ENCODE results near the gene LMF1.
"Not testable (repeated sequence)": the region's sequence is repeated elsewhere in the genome, so short reads cannot be mapped to it uniquely, and the experiment has no call there.

Gene LMF1

DNA sequence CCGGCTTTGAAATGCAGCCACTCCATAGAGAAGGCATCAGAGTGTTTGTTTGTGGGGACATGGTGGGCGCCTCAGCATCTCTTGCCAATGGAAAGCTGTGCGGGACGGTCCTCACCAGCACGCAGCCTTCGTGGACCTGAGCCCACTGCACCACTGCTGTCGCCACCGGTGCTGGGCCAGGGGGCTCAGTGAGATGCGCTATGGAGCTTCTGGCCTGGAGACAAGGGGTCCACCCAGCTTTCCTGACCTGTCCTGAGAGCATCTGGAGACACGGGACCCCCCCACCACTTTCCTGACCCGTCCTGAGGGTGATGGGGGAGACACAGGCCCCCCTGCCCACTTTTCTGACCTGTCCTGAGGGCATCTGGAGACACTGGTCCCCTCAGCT lies 79.4 kb downstream of the LMF1 start:
- DNase-seq = no peak

GRCh38 chr16:890716-891352 lies 80.0 kb downstream of the LMF1 start:
- DNase-seq = no peak

DNA sequence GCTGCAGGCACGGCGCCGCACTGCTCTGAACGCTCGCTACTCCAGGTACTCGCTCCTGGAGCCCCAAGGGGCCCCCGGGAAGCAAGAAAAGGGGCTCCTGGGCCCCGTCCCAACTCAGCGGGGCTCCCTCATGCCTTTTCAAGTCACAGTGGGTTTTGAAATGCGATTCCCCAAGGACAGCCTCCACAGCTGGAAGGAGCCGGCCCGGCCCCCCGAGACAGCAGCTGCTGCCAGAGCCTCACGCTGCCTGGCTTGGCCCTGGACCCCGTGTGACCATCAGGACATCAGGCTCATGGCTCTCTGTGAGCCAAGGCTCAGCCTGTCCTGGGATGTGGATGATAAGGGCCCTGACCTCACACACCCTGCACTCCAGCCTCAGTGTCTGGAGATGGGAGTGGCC lies 80.6 kb downstream of the LMF1 start:
- DNase-seq = no peak

- no peak for DNase-seq
Observed at GRCh38 chr16:889586-889985, 81.2 kb downstream of the LMF1 start.

DNA sequence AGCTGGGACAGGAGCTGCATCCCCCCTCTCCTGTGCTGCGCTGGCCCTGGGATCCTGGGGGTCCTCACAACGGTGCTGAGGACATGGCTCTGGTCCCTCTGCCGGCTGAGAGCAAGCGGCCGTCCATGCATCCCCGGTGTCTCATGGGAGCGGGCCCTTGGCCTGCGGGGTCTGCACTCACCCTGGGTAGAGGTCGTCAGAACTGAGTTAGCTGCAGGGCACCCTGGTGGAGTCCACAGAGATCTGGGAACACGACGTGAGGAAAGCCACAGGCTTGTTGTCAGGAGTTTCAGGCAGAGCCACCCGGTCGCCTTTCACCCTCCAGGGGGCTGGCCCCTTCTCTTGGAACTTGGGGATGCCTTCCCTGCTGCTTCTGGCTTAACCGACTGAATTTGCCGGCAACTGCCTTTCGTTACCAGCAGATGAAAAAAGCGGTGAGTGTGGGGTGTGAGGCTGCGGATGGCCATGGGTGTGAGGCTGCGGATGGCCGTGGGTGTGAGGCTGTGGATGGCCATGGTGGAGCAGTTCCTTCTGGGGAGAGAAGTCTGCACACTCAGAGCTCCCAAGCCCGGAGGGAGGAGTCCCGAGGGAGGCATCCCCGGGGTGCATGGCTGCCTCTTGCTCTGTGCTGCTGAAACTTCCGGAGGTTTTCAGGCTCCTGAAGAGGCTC lies 81.7 kb downstream of the LMF1 start:
- DNase-seq = no peak

DNA sequence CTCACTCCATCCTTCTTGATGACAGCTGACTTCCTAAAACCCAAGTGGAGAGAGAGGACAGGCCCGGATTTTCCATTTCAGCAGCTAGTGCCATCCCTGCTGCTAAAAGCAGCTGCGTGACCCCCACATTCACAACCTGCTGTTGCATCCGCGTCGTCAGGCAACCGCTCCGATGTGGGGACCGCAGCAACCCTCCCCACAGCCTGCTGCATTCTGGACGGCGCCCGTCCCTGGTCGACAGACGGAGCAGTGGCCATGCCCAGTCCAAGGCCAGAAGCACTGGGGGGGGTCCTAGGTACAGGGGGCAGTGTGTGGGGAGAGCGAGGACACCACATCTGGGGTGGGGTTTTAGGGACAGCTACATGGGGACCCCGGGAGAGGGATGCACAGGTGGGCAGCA lies 82.3 kb downstream of the LMF1 start:
- DNase-seq = not testable (repeated sequence)

DNA sequence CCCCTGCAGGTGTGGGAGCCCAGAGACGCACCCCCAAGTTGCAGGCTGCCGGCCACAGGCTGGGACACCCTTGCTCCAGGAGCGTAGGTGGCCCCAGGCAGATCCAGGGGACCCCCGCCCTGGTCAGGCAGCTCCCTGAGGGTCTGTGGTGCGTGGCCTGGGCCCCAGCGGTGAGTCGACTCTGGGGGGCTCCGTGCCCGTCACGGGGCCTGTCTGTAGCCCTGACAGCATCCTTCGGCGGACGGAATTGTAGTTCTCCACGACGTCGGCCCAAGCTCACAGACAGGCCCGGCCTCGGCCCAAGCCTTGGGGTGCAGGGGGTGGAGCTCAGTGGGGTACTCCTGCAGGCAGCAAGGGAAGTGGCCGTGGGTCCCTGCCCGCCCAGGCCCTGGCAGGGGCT lies 82.9 kb downstream of the LMF1 start:
- DNase-seq = no peak

DNA sequence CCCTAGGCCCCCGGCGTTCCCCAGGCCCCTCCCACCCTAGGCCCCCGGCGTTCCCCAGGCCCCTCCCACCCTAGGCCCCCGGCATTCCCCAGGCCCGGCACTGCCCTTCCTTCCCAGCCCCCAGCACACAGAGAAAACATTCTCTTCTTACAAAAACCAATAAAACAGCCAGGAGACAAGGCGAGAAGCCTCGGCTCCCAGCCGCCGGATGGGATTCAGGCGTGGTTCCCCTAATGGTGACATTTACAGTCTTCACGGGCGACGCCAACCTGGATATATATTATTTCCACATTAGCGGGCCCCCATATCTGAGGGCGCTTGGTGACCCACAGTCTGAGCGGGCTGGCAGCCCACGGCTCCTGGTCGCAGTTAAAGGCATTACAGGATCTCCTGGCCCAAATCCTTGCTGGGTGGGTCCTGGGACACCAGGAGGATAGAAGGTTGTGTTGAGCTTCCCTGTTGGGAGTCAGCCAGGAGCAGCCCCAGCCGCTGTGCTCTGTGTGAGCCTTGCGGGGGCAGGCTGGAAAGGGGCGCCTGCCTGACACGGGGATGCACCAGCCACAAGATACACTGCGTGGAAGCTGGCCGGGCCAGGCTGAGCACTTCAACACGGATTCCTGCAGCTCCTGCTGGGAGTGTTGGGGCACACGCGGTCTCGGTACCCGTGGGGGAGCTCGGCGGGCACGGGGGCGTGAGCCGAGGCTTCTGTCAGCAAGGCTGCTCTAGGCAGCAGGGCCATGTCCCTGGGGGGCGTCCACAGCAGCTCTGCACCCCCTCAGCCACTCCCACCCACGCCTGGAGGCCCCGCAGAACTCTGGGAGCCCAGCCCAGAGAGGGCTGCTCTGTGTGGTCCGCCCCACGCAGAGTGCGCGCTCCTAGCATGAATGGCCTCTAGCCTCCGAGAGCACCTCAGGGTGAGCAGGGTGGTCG lies 83.7 kb downstream of the LMF1 start:
- no peak for DNase-seq

DNA sequence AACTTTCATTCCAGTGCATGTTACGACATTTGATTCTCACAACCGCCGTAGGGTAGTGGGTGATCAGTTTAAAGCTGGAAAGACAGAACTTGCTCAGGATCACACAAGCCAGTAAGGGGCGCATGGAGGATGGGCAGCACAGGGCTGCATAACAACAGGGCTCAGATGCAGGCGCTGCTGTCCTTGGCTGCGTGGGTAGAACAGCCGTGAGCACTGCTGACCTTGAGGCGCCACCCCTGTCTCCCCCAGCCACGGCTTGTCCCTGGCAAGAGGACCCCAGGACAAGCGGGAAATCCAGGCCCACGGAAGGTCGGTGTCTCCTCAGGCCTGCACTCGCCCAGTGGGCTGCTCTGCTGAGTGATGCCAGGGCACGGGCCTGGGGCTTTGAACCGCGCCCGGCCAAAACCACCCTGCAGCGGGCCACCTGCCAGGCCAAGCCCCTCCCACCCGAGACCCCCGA lies 84.7 kb downstream of the LMF1 start:
- DNase-seq = no peak

GRCh38 chr16:885391-885790 lies 85.4 kb downstream of the LMF1 start:
- DNase-seq = no peak

DNA sequence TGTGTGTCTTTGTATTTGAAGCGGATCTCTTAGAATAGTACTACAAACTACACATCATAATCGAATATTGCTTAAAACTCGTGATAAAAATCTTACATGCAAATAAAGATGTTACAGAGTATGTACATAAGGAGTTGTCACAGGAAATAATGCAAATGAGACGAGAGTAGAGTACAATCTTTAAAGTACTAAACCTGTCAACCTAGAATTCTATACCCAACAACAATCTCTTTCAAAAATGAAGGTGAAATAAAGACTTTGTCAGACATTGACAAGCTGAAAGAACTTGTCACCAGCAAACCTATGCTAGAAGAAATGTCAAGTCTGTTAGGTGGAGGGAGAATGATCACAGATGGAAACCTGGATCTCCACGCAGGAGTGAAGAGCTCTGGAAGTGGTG lies 86.6 kb downstream of the LMF1 start:
- DNase-seq = no peak

DNA sequence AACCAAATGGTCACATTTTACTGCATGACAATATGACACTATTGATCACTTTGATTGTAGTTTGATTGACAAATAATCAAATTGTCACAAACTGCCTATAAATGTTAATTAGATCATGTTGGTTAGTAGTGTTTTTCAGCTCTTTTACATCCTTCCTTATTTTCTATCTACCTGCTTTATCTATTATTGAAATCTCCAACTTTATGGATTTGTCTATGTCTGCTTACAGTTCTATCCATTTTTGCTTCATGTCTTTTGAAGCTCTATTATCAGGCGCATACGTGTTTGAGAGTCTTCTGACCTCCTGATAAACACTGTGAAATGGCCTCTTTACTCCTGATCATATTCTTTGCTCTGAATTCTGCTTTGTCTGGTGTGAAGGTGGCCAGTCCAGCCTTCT lies 87.0 kb downstream of the LMF1 start:
- DNase-seq = no peak

DNA sequence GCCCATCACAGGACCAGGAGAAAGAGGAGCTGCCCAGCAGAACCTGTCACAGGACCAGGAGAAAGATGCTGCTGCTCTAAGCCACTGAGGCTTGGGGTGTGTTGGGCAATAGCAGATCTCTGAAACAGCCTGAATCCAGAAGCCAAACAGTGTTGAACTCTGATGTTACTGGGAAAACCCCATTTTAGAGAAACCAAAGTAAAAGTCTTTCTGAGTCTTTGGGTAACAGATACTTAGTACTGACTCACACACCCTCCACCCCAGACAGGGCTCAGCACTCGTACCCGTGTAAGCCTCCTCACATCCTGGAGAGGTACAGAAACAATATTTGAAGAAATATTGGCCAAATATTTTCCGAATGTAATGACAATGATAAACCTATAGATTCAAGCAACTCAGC lies 87.4 kb downstream of the LMF1 start:
- no peak for DNase-seq

DNA sequence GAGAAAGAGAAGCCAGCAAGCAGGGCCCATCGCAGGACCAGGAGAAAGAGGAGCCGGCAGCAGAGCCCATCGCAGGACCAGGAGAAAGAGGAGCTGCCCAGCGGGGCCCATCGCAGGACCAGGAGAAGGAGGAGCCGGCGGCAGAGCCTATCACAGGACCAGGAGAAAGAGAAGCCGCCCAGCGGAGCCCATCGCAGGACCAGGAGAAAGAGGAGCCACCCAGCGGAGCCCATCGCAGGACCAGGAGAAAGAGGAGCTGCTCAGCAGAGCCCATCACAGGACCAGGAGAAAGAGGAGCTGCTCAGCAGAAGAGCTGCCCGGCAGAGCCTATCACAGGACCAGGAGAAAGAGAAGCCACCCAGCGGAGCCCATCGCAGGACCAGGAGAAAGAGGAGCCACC lies 88.1 kb downstream of the LMF1 start:
- not testable (repeated sequence) for DNase-seq

GRCh38 chr16:882256-882655 lies 88.5 kb downstream of the LMF1 start:
- no peak for DNase-seq

- DNase-seq = no peak
Observed at GRCh38 chr16:881219-882097, 89.3 kb downstream of the LMF1 start.

- DNase-seq = no peak
Observed at GRCh38 chr16:880471-881171, 90.2 kb downstream of the LMF1 start.

DNA sequence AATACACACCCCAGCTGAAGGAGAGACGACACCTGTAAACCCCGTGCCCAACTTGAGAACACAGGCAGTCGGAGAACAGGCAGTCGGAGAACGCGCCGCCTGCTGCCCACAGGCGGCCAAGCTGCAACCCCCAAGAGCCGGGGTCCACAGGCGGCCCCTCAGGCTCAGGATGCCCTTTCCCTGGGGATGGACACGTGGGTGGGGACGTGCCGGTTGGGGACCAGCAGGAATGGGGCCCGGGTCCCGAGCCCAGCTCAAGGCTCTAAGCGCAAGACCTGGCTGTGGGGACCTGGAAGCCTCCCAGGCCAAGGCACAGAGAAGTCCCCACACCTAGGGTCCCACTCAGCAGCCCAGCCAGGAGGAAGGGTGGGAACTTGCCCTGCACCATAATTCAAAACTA lies 90.8 kb downstream of the LMF1 start:
- no peak for DNase-seq

GRCh38 chr16:879461-879861 lies 91.3 kb downstream of the LMF1 start:
- no peak for DNase-seq

- DNase-seq = no peak
Observed at GRCh38 chr16:878886-879285, 91.9 kb downstream of the LMF1 start.

- DNase-seq = no peak
Observed at GRCh38 chr16:878072-878784, 92.6 kb downstream of the LMF1 start.
